Mucosa of rectum (tissue), 2 donors: ENCODE measurements around the gene NEIL3.

Experiments used
- H3K27ac ChIP-seq, 2 donors: one replicate each; pipeline ENCODE4 v1.7.0; 2013; ENCODE audit warnings: inconsistent platforms in 2 of 2, low read depth in 2 of 2, low read length in 2 of 2
- H3K27me3 ChIP-seq, 2 donors: one replicate each; pipeline ENCODE4 v1.7.0; 2013; ENCODE audit warnings: low read length in 2 of 2; ENCODE audit not compliant: control insufficient read depth in 2 of 2, insufficient read depth in 2 of 2
- H3K36me3 ChIP-seq, 2 donors: one replicate each; pipeline ENCODE4 v1.7.0; 2013; ENCODE audit warnings: low read length in 2 of 2; ENCODE audit not compliant: control insufficient read depth in 2 of 2, insufficient read depth in 2 of 2
- H3K4me1 ChIP-seq, 2 donors: one replicate each; pipeline ENCODE4 v1.7.0; 2013; ENCODE audit warnings: low read length in 2 of 2, mild to moderate bottlenecking in 1 of 2; ENCODE audit not compliant: control insufficient read depth in 2 of 2, insufficient read depth in 2 of 2
- H3K4me3 ChIP-seq, 2 donors: one replicate each; pipeline ENCODE4 v1.7.0; 2013; ENCODE audit warnings: low read length in 2 of 2
- H3K9ac ChIP-seq, 2 donors: one replicate each; pipeline ENCODE4 v1.7.0; 2013; ENCODE audit warnings: low read length in 2 of 2, low read depth in 1 of 2, mild to moderate bottlenecking in 1 of 2
- H3K9me3 ChIP-seq, 2 donors: one replicate each; pipeline ENCODE4 v1.7.0; 2013; ENCODE audit warnings: low read length in 2 of 2; ENCODE audit not compliant: control insufficient read depth in 2 of 2
- donor health status: healthy.
- donor health status: Normal muscosa, but diverticular disease.

NEIL3 gene

DNA sequence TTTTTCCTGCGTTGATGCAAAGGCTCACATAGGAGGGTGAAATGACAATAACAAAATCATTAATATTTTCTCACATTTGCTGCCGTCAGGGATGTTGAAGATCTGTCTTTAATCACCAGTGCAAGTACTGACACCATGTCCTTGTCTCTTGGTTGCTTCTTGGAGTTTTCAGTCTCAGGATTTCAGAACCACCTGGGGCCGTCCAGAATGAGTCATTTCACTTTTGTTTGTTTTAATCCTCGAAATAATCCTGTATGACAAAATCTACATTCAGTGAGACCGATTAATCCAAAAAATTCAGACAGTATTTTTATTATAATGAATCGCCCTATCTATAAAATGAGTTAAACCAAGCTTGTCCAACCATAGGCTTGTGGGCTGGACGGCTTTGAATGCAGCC lies 47.2 kb downstream of the NEIL3 start:
- Histone ChIP-seq H3K27me3 (no peaks in the 10 kb centered on the region), H3K4me3 (no peak overlapping the region), H3K9me3 (no peaks in the 10 kb centered on the region), H3K36me3 (no peaks in the 10 kb centered on the region), H3K27ac (no peak overlapping the region), H3K4me1 (no peaks in the 10 kb centered on the region), H3K9ac (no peak overlapping the region)

GRCh38 chr4:177367336-177367735 lies 57.7 kb downstream of the NEIL3 start:
- no peak overlapping the region for H3K27ac ChIP-seq
- H3K9me3 ChIP-seq, result no peaks in the 10 kb centered on the region
- no peaks in the 10 kb centered on the region for H3K27me3 ChIP-seq
- no peaks in the 10 kb centered on the region for H3K4me1 ChIP-seq
- H3K4me3 ChIP-seq, result no peak overlapping the region
- H3K9ac ChIP-seq, result peak overlapping the region in 1 of 2 donors; percentile 18
- no peaks in the 10 kb centered on the region for H3K36me3 ChIP-seq

GRCh38 chr4:177369372-177369771 lies 59.7 kb downstream of the NEIL3 start:
- Histone ChIP-seq H3K27me3 (no peaks in the 10 kb centered on the region), H3K27ac (no peak overlapping the region), H3K4me3 (no peak overlapping the region), H3K36me3 (no peaks in the 10 kb centered on the region), H3K9me3 (no peaks in the 10 kb centered on the region), H3K9ac (no peak overlapping the region), H3K4me1 (no peaks in the 10 kb centered on the region)

GRCh38 chr4:177371461-177371860 lies 61.8 kb downstream of the NEIL3 start:
- Histone ChIP-seq H3K4me3 (no peak overlapping the region), H3K9ac (no peak overlapping the region), H3K4me1 (no peaks in the 10 kb centered on the region), H3K36me3 (no peaks in the 10 kb centered on the region), H3K9me3 (no peaks in the 10 kb centered on the region), H3K27me3 (no peaks in the 10 kb centered on the region), H3K27ac (no peak overlapping the region)

GRCh38 chr4:177374966-177375365 lies 65.3 kb downstream of the NEIL3 start:
- H3K27me3 ChIP-seq, result no peaks in the 10 kb centered on the region
- H3K36me3 ChIP-seq, result no peaks in the 10 kb centered on the region
- H3K9me3 ChIP-seq, result no peaks in the 10 kb centered on the region
- H3K27ac ChIP-seq, result no peak overlapping the region
- no peak overlapping the region for H3K4me3 ChIP-seq
- H3K4me1 ChIP-seq, result no peaks in the 10 kb centered on the region
- H3K9ac ChIP-seq, result no peak overlapping the region

- Histone ChIP-seq H3K9me3 (no peaks in the 10 kb centered on the region), H3K9ac (no peak overlapping the region), H3K36me3 (no peaks in the 10 kb centered on the region), H3K4me1 (no peaks in the 10 kb centered on the region), H3K4me3 (no peak overlapping the region), H3K27ac (no peak overlapping the region), H3K27me3 (no peaks in the 10 kb centered on the region)
These were observed 65.7 kb downstream of the NEIL3 start for GRCh38 chr4:177375372-177375771.

GRCh38 chr4:177376024-177376423 lies 66.3 kb downstream of the NEIL3 start:
- no peaks in the 10 kb centered on the region for H3K9me3 ChIP-seq
- no peak overlapping the region for H3K9ac ChIP-seq
- no peaks in the 10 kb centered on the region for H3K4me1 ChIP-seq
- H3K36me3 ChIP-seq, result no peaks in the 10 kb centered on the region
- no peak overlapping the region for H3K27ac ChIP-seq
- H3K27me3 ChIP-seq, result no peaks in the 10 kb centered on the region
- no peak overlapping the region for H3K4me3 ChIP-seq

DNA sequence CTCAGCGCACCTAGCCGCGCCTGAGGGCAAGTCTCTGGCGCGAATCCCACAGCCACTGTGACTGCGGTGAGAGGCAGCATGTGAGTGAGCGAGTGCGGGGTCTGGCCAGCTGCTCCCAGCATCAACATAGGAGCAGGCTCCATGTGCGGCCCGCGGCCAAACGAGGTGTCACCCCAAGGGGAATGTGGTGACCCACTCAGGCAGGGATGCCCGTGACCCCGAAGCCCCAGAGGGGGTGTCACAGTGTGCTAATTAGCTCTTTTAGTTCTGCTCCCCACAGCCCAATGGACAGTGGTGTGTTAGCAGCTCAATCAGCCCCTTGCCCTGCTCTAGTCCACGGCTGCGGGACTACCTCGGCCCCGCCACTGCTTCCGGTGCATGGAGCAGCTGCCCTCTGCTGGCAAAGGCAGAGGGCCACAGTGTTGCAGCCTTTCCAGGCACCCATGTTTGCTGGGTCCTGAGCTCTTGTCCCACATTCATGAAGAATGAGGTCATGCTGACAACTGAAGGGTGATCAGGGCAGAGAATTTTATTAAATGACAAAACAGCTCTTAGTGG lies 71.1 kb downstream of the NEIL3 start:
- H3K36me3 ChIP-seq, result no peaks in the 10 kb centered on the region
- H3K9me3 ChIP-seq, result no peaks in the 10 kb centered on the region
- H3K27ac ChIP-seq, result no peak overlapping the region
- H3K4me3 ChIP-seq, result no peak overlapping the region
- H3K27me3 ChIP-seq, result no peaks in the 10 kb centered on the region
- H3K9ac ChIP-seq, result no peak overlapping the region
- H3K4me1 ChIP-seq, result no peaks in the 10 kb centered on the region

GRCh38 chr4:177381762-177382310 lies 72.2 kb downstream of the NEIL3 start:
- Histone ChIP-seq H3K27ac (no peak overlapping the region), H3K4me1 (no peaks in the 10 kb centered on the region), H3K27me3 (no peaks in the 10 kb centered on the region), H3K9me3 (no peaks in the 10 kb centered on the region), H3K9ac (no peak overlapping the region), H3K4me3 (no peak overlapping the region), H3K36me3 (no peaks in the 10 kb centered on the region)

GRCh38 chr4:177384856-177385397 lies 75.3 kb downstream of the NEIL3 start:
- H3K4me3 ChIP-seq, result no peak overlapping the region
- no peaks in the 10 kb centered on the region for H3K36me3 ChIP-seq
- H3K27ac ChIP-seq, result no peak overlapping the region
- H3K4me1 ChIP-seq, result no peaks in the 10 kb centered on the region
- no peak overlapping the region for H3K9ac ChIP-seq
- no peaks in the 10 kb centered on the region for H3K9me3 ChIP-seq
- H3K27me3 ChIP-seq, result no peaks in the 10 kb centered on the region
